A673 (cell line): ENCODE results near the gene ITPR1. TPM values are rescaled to one million over a fixed set of nuclear protein-coding genes. Genes with fewer than 3 reads are reported as not detected.

Experiments used
- BruUV-seq: library from RNA; stranded (reverse); fragments of 400-500 nt; replicated peaks from 2 replicates; lab custom pipeline; 2021; lab: Mats Ljungman, UMichigan
- CTCF ChIA-PET: fragments of 300-600 bp; sonication (Branson Sonifier 250); formaldehyde crosslinking; loops from one replicate; lab custom pipeline; 2022; ENCODE audit warnings: antibody characterized with exemption; lab: Charles Lee
- POLR2A ChIA-PET: fragments of 300-600 bp; sonication (Branson Sonifier 250); formaldehyde crosslinking; loops from one replicate; lab custom pipeline; 2022; ENCODE audit warnings: antibody characterized with exemption; ENCODE audit not compliant: low non-redundant PET; lab: Charles Lee
- DNase-seq: peaks from one replicate; pipeline ENCODE4 v3.0.0-alpha.2; 2015; ENCODE audit warnings: low spot score
- H3K27ac ChIP-seq: fragments of 200-600 bp; sonication (generic); 2 replicates; pipeline ENCODE4 v1.5.1; 2016; ENCODE audit warnings: mixed run types, low read depth, mild to moderate bottlenecking, mixed read lengths, antibody characterized with exemption, low read length; ENCODE audit not compliant: poor library complexity, severe bottlenecking
- H3K27me3 ChIP-seq: fragments of 200-600 bp; sonication (generic); replicated peaks from 2 replicates; pipeline ENCODE4 v1.6.1; 2017; ENCODE audit warnings: mixed run types, low read depth, mild to moderate bottlenecking, mixed read lengths, antibody characterized with exemption, low read length; ENCODE audit not compliant: insufficient read depth, poor library complexity
- H3K36me3 ChIP-seq: fragments of 200-600 bp; sonication (generic); 2 replicates; pipeline ENCODE4 v1.6.1; 2016; ENCODE audit warnings: mixed run types, mild to moderate bottlenecking, mixed read lengths, antibody characterized with exemption, low read length; ENCODE audit not compliant: insufficient read depth, poor library complexity, severe bottlenecking
- H3K4me1 ChIP-seq: fragments of 200-600 bp; sonication (generic); 2 replicates; pipeline ENCODE4 v1.6.1; 2017; ENCODE audit warnings: mixed run types, mild to moderate bottlenecking, mixed read lengths, antibody characterized with exemption, low read length; ENCODE audit not compliant: insufficient read depth, poor library complexity, severe bottlenecking
- H3K4me3 ChIP-seq: fragments of 200-600 bp; sonication (generic); 2 replicates; pipeline ENCODE4 v1.5.1; 2016; ENCODE audit warnings: low read depth, mixed run types, mild to moderate bottlenecking, mixed read lengths, low read length; ENCODE audit not compliant: poor library complexity, severe bottlenecking
- H3K9me3 ChIP-seq: fragments of 200-600 bp; sonication (generic); 2 replicates; pipeline ENCODE4 v1.6.1; 2016; ENCODE audit warnings: mixed run types, low read depth, mild to moderate bottlenecking, mixed read lengths, antibody characterized with exemption, low read length; ENCODE audit not compliant: poor library complexity, severe bottlenecking
- EZH2 ChIP-seq: fragments of 200-600 bp; sonication (generic); IDR thresholded peaks from 2 replicates; pipeline ENCODE4 v1.6.1; 2017; ENCODE audit warnings: borderline replicate concordance, low read depth, mild to moderate bottlenecking, mixed read lengths, antibody characterized with exemption, low read length; ENCODE audit not compliant: poor library complexity, severe bottlenecking
- intact Hi-C: fragments of 100-400 bp; cut with micrococcal nuclease; formaldehyde crosslinking; loops from one replicate; pipeline ENCODE4 v1.10.0; 2022; ENCODE audit not compliant: unreplicated experiment
- total RNA-seq: library from RNA; stranded (reverse); gene quantifications from 2 replicates; pipeline ENCODE4 v1.2.3, GENCODE V29; 2021
- TF ChIP-seq, protein P1 (sequence below): fragments of 300-800, 200-600 bp; sonication (generic); conservative IDR thresholded peaks from 2 replicates; pipeline ENCODE4 v1.5.1; 2017; ENCODE audit warnings: low read depth, mild to moderate bottlenecking, antibody characterized with exemption, low read length, moderate library complexity, mixed read lengths

Gene ITPR1
- total RNA-seq, 1 experiment from 2014 or later: 8.6 TPM

DNA sequence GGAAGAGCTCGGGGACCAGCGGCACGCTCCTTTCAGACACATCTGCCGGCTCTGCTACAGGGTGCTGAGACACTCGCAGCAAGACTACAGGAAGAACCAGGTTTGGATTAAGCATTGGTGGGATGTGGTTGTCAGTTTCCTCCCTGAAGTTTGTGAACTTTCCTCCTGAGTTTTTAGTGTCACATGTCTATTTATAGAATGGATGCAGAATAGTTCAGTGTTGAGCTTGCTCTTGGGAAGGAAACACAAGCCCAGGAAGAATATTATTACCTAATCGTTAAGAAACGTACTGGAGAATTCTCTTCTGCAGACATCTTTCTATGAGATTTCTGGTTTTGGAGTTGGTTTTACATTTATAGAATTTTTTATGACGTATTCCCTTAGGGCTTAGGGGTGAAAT is 172.0 kb downstream of the ITPR1 start:
- CTCF ChIA-PET: no interaction called here
- Histone ChIP-seq H3K27ac (no peak overlapping the region), H3K27me3 (no peaks in the 10 kb centered on the region), H3K4me3 (no peak overlapping the region), H3K36me3 (no peaks in the 10 kb centered on the region), H3K9me3 (no peaks in the 10 kb centered on the region), H3K4me1 (no peaks in the 10 kb centered on the region)
- TF ChIP-seq, protein P1, sequence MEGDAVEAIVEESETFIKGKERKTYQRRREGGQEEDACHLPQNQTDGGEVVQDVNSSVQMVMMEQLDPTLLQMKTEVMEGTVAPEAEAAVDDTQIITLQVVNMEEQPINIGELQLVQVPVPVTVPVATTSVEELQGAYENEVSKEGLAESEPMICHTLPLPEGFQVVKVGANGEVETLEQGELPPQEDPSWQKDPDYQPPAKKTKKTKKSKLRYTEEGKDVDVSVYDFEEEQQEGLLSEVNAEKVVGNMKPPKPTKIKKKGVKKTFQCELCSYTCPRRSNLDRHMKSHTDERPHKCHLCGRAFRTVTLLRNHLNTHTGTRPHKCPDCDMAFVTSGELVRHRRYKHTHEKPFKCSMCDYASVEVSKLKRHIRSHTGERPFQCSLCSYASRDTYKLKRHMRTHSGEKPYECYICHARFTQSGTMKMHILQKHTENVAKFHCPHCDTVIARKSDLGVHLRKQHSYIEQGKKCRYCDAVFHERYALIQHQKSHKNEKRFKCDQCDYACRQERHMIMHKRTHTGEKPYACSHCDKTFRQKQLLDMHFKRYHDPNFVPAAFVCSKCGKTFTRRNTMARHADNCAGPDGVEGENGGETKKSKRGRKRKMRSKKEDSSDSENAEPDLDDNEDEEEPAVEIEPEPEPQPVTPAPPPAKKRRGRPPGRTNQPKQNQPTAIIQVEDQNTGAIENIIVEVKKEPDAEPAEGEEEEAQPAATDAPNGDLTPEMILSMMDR: no peak
- no peak for TF ChIP-seq EZH2
- intact Hi-C loops: no loop called here
- no peak for DNase-seq
- BruUV-seq: no TSS peak
- POLR2A ChIA-PET: no interaction called here

- POLR2A ChIA-PET: no interaction called here
- H3K9me3 ChIP-seq: no peaks in the 10 kb centered on the region
- no peak overlapping the region for H3K27ac ChIP-seq
- no peaks in the 10 kb centered on the region for H3K36me3 ChIP-seq
- no peak for DNase-seq
- no TSS peak for BruUV-seq
- TF ChIP-seq, protein P1: no peak
- TF ChIP-seq EZH2: no peak
- no peaks in the 10 kb centered on the region for H3K4me1 ChIP-seq
- CTCF ChIA-PET: no interaction called here
- intact Hi-C loops: no loop called here
- no peaks in the 10 kb centered on the region for H3K27me3 ChIP-seq
- no peak overlapping the region for H3K4me3 ChIP-seq
Observed at GRCh38 chr3:4666071-4666470, 172.9 kb downstream of the ITPR1 start.

GRCh38 chr3:4670352-4670751 is 177.2 kb downstream of the ITPR1 start:
- no peak overlapping the region for H3K4me3 ChIP-seq
- no peak overlapping the region for H3K27ac ChIP-seq
- intact Hi-C loops: no loop called here
- ChIA-PET POLR2A (no interaction called here), CTCF (no interaction called here)
- H3K9me3 ChIP-seq: no peaks in the 10 kb centered on the region
- no TSS peak for BruUV-seq
- peak; percentile 12 for DNase-seq
- no peaks in the 10 kb centered on the region for H3K36me3 ChIP-seq
- H3K4me1 ChIP-seq: no peaks in the 10 kb centered on the region
- no peaks in the 10 kb centered on the region for H3K27me3 ChIP-seq
- TF ChIP-seq, protein P1: peak; percentile 51
- TF ChIP-seq EZH2: no peak
